Stomach (tissue), 9 donors: ENCODE results near the gene SMIM31. TPM values are rescaled to one million over a fixed set of nuclear protein-coding genes. Genes with fewer than 3 reads are reported as not detected.

Experiments
- DNase-seq, 2 donors: peaks; one replicate each; pipeline versions ENCODE4 v3.0.0 to v3.0.0-alpha.2; 2013 to 2019
- H3K27ac ChIP-seq, 5 donors: fragments of 200-600 bp in 4 of 5; sonication (generic) in 4 of 5; one replicate each; pipeline ENCODE4 v1.5.1; 2013 to 2019; ENCODE audit warnings: mild to moderate bottlenecking in 1 of 5, moderate library complexity in 1 of 5
- H3K27me3 ChIP-seq, 3 donors: fragments of 200-600 bp; sonication (generic); one replicate each; pipeline ENCODE4 v1.5.1; 2017 to 2019; ENCODE audit warnings: mixed run types in 1 of 3
- H3K36me3 ChIP-seq, 4 donors: fragments of 200-600 bp; sonication (generic); 1 replicate in 3 of 4; 2 replicates in 1 of 4; pipeline ENCODE4 v1.5.1; 2016 to 2019
- H3K4me1 ChIP-seq, 4 donors: fragments of 200-600 bp; sonication (generic); one replicate each; pipeline ENCODE4 v1.5.1; 2016 to 2019
- H3K4me3 ChIP-seq, 4 donors: fragments of 200-600 bp; sonication (generic) in 3 of 4; one replicate each; pipeline ENCODE4 v1.5.1; 2016 to 2019; ENCODE audit warnings: mild to moderate bottlenecking in 1 of 4
- H3K9me3 ChIP-seq, 4 donors: fragments of 200-600 bp; sonication (generic); one replicate each; pipeline ENCODE4 v1.5.1; 2016 to 2019
- CTCF ChIP-seq, 7 experiments: fragments of 450-650 bp in 4 of 7; fragments of 200-600 bp in 3 of 7; sonication (generic) in 3 of 7; IDR thresholded peaks; one replicate each; pipeline ENCODE4 v1.5.1; 2016 to 2019; ENCODE audit warnings: antibody characterized with exemption in 7 of 7, control low read depth in 2 of 7, mild to moderate bottlenecking in 1 of 7
- EP300 ChIP-seq: sonication (generic); formaldehyde crosslinking; IDR thresholded peaks from one replicate; pipeline ENCODE4 v1.6.1; 2017; ENCODE audit warnings: antibody characterized with exemption
- POLR2A ChIP-seq, 4 donors: fragments of 450-650 bp; IDR thresholded peaks; one replicate each; pipeline ENCODE4 v1.6.1; 2016; ENCODE audit warnings: antibody characterized with exemption in 4 of 4, control low read depth in 2 of 4, mild to moderate bottlenecking in 1 of 4, moderate library complexity in 1 of 4
- POLR2AphosphoS5 ChIP-seq, 3 donors: sonication (generic); formaldehyde crosslinking; IDR thresholded peaks; one replicate each; pipeline ENCODE4 v1.6.1; 2016; ENCODE audit warnings: antibody characterized with exemption in 3 of 3
- WGBS, 5 donors: extraction: QIAGEN DNeasy Blood & Tissue Kit in 3 of 5; methylation state at CpG; one replicate each; pipeline versions ENCODE4 v1.1.5 to v1.1.7; 2013 to 2018; 5-methylcytosine and 5-hydroxymethylcytosine counted together
- intact Hi-C: fragments of 100-400 bp; cut with DNase I; formaldehyde crosslinking; loops from one replicate; pipeline ENCODE4 v1.15.1; 2023; ENCODE audit warnings: low total_unique reads
- polyA plus RNA-seq, 3 donors: library from polyadenylated mRNA; stranded (reverse); fragments of 200-250 nt; gene quantifications; one replicate each; pipeline ENCODE4 v1.2.3, GENCODE V29; 2013
- total RNA-seq, 5 donors: library from RNA; depleted of rRNA; stranded (reverse); fragments of >200 nt; gene quantifications; one replicate each; pipeline versions ENCODE4 v1.1.0 to v1.2.3, GENCODE V29; 2014 to 2016
- donor health status: healthy with polysubstance abuse.
- donor health status: Bipolar disorder and iron deficiency.
- donor health status: healthy.

The SMIM31 gene
- total and polyA plus RNA-seq, 8 donors, result 0.70 to 21.7 (median 1.2) TPM; not detected in 4

- Histone ChIP-seq H3K27ac (no peak overlapping the region), H3K36me3 (no peaks in the 10 kb centered on the region), H3K9me3 (no peaks in the 10 kb centered on the region), H3K4me3 (no peak overlapping the region), H3K4me1 (no peaks in the 10 kb centered on the region), H3K27me3 (no peaks in the 10 kb centered on the region)
- DNase-seq, result no peak
- WGBS, 5 donors, result 78 to 92% (median 81%) methylated on average over 1 of the region's 1 CpG
- TF ChIP-seq POLR2A (IDR thresholded peaks at IDR 0.05), result no peak
- no peak for TF ChIP-seq POLR2AphosphoS5 (IDR thresholded peaks at IDR 0.05)
- TF ChIP-seq CTCF (IDR thresholded peaks at IDR 0.05), result no peak
- no peak for TF ChIP-seq EP300
- intact Hi-C loops, result no loop called here
Observed at GRCh38 chr4:164789047-164789446, 35.1 kb downstream of the SMIM31 start.

- no peak for DNase-seq
- no peaks in the 10 kb centered on the region for H3K27me3 ChIP-seq
- H3K9me3 ChIP-seq, result no peaks in the 10 kb centered on the region
- no peaks in the 10 kb centered on the region for H3K4me1 ChIP-seq
- TF ChIP-seq CTCF (IDR thresholded peaks at IDR 0.05), result no peak
- no peak for TF ChIP-seq POLR2AphosphoS5 (IDR thresholded peaks at IDR 0.05)
- TF ChIP-seq EP300, result no peak
- no peak for TF ChIP-seq POLR2A (IDR thresholded peaks at IDR 0.05)
- H3K36me3 ChIP-seq, result no peaks in the 10 kb centered on the region
- intact Hi-C loops, result no loop called here
- no peak overlapping the region for H3K4me3 ChIP-seq
- no peak overlapping the region for H3K27ac ChIP-seq
Observed at GRCh38 chr4:164790249-164790648, 36.3 kb downstream of the SMIM31 start.

GRCh38 chr4:164799410-164799809, 45.5 kb downstream of the SMIM31 start:
- TF ChIP-seq POLR2AphosphoS5 (IDR thresholded peaks at IDR 0.05), result no peak
- no peak for TF ChIP-seq CTCF (IDR thresholded peaks at IDR 0.05)
- TF ChIP-seq EP300, result no peak
- no peak for TF ChIP-seq POLR2A (IDR thresholded peaks at IDR 0.05)
- no peak for DNase-seq
- WGBS, 5 donors, result 49 to 74% (median 68%) methylated on average over 2 of the region's 2 CpGs
- Histone ChIP-seq H3K36me3 (no peaks in the 10 kb centered on the region), H3K27ac (no peak overlapping the region), H3K4me1 (no peaks in the 10 kb centered on the region), H3K4me3 (no peak overlapping the region), H3K9me3 (no peaks in the 10 kb centered on the region), H3K27me3 (no peaks in the 10 kb centered on the region)
- intact Hi-C loops, result no loop called here

GRCh38 chr4:164800786-164801185, 46.9 kb downstream of the SMIM31 start:
- intact Hi-C loops, result no loop called here
- WGBS, 5 donors, result 83 to 92% (median 89%) methylated on average over 4 of the region's 4 CpGs
- Histone ChIP-seq H3K4me3 (no peak overlapping the region), H3K27me3 (no peaks in the 10 kb centered on the region), H3K4me1 (no peaks in the 10 kb centered on the region), H3K36me3 (no peaks in the 10 kb centered on the region), H3K9me3 (no peaks in the 10 kb centered on the region), H3K27ac (no peak overlapping the region)
- no peak for DNase-seq
- TF ChIP-seq POLR2AphosphoS5 (IDR thresholded peaks at IDR 0.05) (no peak), POLR2A (IDR thresholded peaks at IDR 0.05) (no peak), CTCF (IDR thresholded peaks at IDR 0.05) (no peak), EP300 (no peak)
